ENCODE measurements around the gene NTSR2. TPM values are rescaled to one million over a fixed set of nuclear protein-coding genes. Genes with fewer than 3 reads are reported as not detected.

Gene NTSR2
- polyA plus RNA-seq, 6 donors from 2014 or later, result not detected

- Mint-ChIP-seq H3K36me3 (peaks cover 0 to 15% of the 10 kb centered on the region in 2 donors), H3K27me3 (peaks cover 37 to 69% (median 55%) of the 10 kb centered on the region in 3 donors), H3K4me3 (peak overlapping the region in 2 of 8 donors; percentile 55 to 72), H3K9me3 (peaks cover 0 to 2% (median under 1%) of the 10 kb centered on the region in 7 donors), H3K27ac (no peak overlapping the region), H3K4me1 (peaks cover 4 to 12% (median 8%) of the 10 kb centered on the region in 3 donors)
- no peak for DNase-seq
- ATAC-seq (ENCODE audit: low read depth in 2 of 2), result no peak
These were observed 11.1 kb upstream of the NTSR2 start for GRCh38 chr2:11680901-11681721.

- Mint-ChIP-seq H3K4me1 (peaks cover 4 to 12% (median 8%) of the 10 kb centered on the region in 3 donors), H3K36me3 (peaks cover 0 to 23% of the 10 kb centered on the region in 2 donors), H3K27me3 (peaks cover 34 to 68% (median 55%) of the 10 kb centered on the region in 3 donors), H3K9me3 (peaks cover 0 to 9% (median 4%) of the 10 kb centered on the region in 7 donors), H3K27ac (no peak overlapping the region), H3K4me3 (no peak overlapping the region)
- DNase-seq (no peak), ATAC-seq (ENCODE audit: low read depth in 2 of 2) (no peak)
These were observed 10.3 kb upstream of the NTSR2 start for GRCh38 chr2:11680182-11680900.

- H3K36me3 Mint-ChIP-seq, result peaks cover 0 to 20% of the 10 kb centered on the region in 2 donors
- peaks cover 4 to 8% (median 8%) of the 10 kb centered on the region in 3 donors for H3K4me1 Mint-ChIP-seq
- peaks cover 37 to 62% (median 55%) of the 10 kb centered on the region in 3 donors for H3K27me3 Mint-ChIP-seq
- peaks cover 0 to 9% (median 4%) of the 10 kb centered on the region in 7 donors for H3K9me3 Mint-ChIP-seq
- H3K27ac Mint-ChIP-seq, result peak overlapping the region in 1 of 6 donors; percentile 47
- no peak overlapping the region for H3K4me3 Mint-ChIP-seq
- DNase-seq (no peak), ATAC-seq (ENCODE audit: low read depth in 2 of 2) (no peak)
These were observed 9.6 kb upstream of the NTSR2 start for GRCh38 chr2:11679486-11680181.

- H3K4me1 Mint-ChIP-seq, result peaks cover 8 to 9% (median 8%) of the 10 kb centered on the region in 3 donors
- H3K4me3 Mint-ChIP-seq, result no peak overlapping the region
- peaks cover 0 to 9% (median 4%) of the 10 kb centered on the region in 7 donors for H3K9me3 Mint-ChIP-seq
- peaks cover 0 to 18% of the 10 kb centered on the region in 2 donors for H3K36me3 Mint-ChIP-seq
- peaks cover 37 to 60% (median 53%) of the 10 kb centered on the region in 3 donors for H3K27me3 Mint-ChIP-seq
- DNase-seq, result no peak
- no peak overlapping the region for H3K27ac Mint-ChIP-seq
- no peak for ATAC-seq (ENCODE audit: low read depth in 2 of 2)
These were observed 9.0 kb upstream of the NTSR2 start for GRCh38 chr2:11679016-11679415.

- no peak overlapping the region for H3K4me3 Mint-ChIP-seq
- no peak for ATAC-seq (ENCODE audit: low read depth in 2 of 2)
- H3K27ac Mint-ChIP-seq, result no peak overlapping the region
- H3K9me3 Mint-ChIP-seq, result peaks cover 0 to 9% (median 4%) of the 10 kb centered on the region in 7 donors
- peaks cover 0 to 18% of the 10 kb centered on the region in 2 donors for H3K36me3 Mint-ChIP-seq
- no peak for DNase-seq
- peaks cover 37 to 57% (median 51%) of the 10 kb centered on the region in 3 donors for H3K27me3 Mint-ChIP-seq
- peaks cover 8 to 12% (median 8%) of the 10 kb centered on the region in 3 donors for H3K4me1 Mint-ChIP-seq
These were observed 8.4 kb upstream of the NTSR2 start for GRCh38 chr2:11678306-11678960.

DNA sequence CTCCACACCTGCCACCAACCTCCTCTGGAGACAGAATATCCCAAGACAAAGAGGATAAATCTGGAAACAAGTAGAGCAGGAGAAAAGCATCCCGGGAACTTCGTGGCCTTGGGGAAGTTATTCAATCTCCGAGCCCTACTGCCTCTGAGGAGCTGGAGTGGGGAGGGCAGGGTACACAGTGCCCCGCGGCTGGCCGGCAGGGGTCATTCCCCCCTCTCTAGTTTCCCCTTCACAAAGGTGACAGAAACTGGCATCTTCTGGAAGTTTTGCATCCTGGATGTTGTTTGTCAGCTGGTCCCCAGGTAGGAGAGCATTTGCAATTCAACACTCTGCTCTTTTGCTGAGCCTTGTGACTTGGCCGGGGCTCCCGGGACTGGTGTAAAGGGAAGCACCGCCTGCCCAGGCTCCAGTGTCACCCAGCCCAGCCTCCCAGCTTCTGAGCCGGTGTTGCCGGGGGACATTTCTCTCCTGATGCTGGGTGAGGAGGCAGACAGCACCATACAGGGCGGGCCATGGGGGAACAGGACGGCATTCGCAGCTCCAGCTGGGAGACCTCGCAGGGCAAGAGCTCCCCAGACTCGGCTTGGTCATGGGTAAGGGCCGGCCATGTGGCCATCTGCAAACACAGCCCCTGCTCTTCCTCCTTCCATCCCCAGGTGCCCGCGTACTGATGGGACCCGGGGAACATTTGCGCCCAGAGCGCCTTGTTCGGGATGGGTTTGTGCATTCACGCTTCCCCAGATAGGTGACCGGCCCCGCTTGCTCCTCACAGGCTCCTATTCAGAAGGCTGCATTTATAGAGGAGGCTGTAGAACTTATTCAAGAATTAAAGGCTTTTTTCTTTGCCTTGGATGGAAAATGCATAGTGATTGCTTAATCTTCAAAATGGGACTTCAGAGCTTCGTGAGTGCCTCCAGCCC, 7.4 kb upstream of the NTSR2 start:
- DNase-seq (no peak), ATAC-seq (ENCODE audit: low read depth in 2 of 2) (no peak)
- peaks cover 0 to 18% of the 10 kb centered on the region in 2 donors for H3K36me3 Mint-ChIP-seq
- peaks cover 0 to 9% (median 4%) of the 10 kb centered on the region in 7 donors for H3K9me3 Mint-ChIP-seq
- H3K4me1 Mint-ChIP-seq, result peaks cover 13 to 20% (median 14%) of the 10 kb centered on the region in 3 donors
- peaks cover 35 to 48% (median 43%) of the 10 kb centered on the region in 3 donors for H3K27me3 Mint-ChIP-seq
- no peak overlapping the region for H3K4me3 Mint-ChIP-seq
- H3K27ac Mint-ChIP-seq, result no peak overlapping the region

DNA sequence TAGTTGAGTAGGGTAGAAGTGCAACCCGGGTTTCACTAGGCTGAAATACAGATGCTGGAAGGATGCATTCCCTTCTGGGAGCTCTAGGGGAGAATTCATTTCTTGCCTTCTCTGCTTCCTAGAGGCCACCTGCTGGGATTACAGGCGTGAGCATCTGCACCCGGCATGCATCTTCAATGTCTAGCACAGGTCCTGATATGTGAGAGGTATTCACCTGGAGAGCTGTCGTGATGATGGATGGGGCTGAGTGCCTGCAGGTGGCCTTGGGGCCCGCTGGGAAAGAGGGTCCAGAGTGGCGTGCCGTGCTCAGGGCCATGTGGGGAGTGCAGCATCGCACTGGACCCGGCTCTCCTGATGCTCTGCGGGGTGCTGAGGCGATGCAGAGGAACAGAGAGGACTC, 6.6 kb upstream of the NTSR2 start:
- DNase-seq (no peak), ATAC-seq (ENCODE audit: low read depth in 2 of 2) (no peak)
- Mint-ChIP-seq H3K36me3 (peaks cover 0 to 18% of the 10 kb centered on the region in 2 donors), H3K4me3 (no peak overlapping the region), H3K27me3 (peaks cover 35 to 41% (median 38%) of the 10 kb centered on the region in 3 donors), H3K9me3 (peaks cover 0 to 9% (median 4%) of the 10 kb centered on the region in 7 donors), H3K4me1 (peaks cover 9 to 20% (median 11%) of the 10 kb centered on the region in 3 donors), H3K27ac (no peak overlapping the region)

GRCh38 chr2:11675423-11676112, 5.6 kb upstream of the NTSR2 start:
- Mint-ChIP-seq H3K27me3 (peaks cover 31 to 43% (median 32%) of the 10 kb centered on the region in 3 donors), H3K4me1 (peaks cover 9 to 20% (median 11%) of the 10 kb centered on the region in 3 donors), H3K27ac (no peak overlapping the region), H3K36me3 (peaks cover 0 to 18% of the 10 kb centered on the region in 2 donors), H3K4me3 (peak overlapping the region in 1 of 8 donors; percentile 16), H3K9me3 (peaks cover 0 to 9% (median 4%) of the 10 kb centered on the region in 7 donors)
- ATAC-seq (ENCODE audit: low read depth in 2 of 2) (no peak), DNase-seq (no peak)

DNA sequence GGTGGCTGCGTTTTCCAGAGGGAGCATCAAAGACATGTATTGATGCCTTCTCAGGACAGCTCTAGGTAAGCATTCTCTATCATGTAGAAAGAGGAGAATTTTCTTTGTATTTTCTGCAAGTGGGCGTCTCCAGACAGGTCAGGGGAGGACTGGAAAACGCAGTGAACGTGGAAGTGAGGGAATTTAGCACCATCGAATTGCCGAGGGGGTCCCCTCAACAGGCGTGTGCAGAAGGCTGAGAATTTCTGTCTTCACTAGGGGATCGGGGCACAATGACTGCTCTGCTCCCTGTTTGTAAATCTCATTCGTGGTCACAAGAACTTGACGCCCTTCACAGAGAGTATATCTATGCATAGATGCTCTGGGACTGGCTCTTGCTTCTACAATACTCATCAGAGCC, 5.0 kb upstream of the NTSR2 start:
- Mint-ChIP-seq H3K27me3 (peaks cover 34 to 48% (median 37%) of the 10 kb centered on the region in 3 donors), H3K4me3 (no peak overlapping the region), H3K36me3 (peaks cover 0 to 18% of the 10 kb centered on the region in 2 donors), H3K9me3 (peaks cover 0 to 9% (median 4%) of the 10 kb centered on the region in 7 donors), H3K27ac (no peak overlapping the region), H3K4me1 (peaks cover 11 to 23% (median 12%) of the 10 kb centered on the region in 3 donors)
- no peak for DNase-seq
- no peak for ATAC-seq (ENCODE audit: low read depth in 2 of 2)

DNA sequence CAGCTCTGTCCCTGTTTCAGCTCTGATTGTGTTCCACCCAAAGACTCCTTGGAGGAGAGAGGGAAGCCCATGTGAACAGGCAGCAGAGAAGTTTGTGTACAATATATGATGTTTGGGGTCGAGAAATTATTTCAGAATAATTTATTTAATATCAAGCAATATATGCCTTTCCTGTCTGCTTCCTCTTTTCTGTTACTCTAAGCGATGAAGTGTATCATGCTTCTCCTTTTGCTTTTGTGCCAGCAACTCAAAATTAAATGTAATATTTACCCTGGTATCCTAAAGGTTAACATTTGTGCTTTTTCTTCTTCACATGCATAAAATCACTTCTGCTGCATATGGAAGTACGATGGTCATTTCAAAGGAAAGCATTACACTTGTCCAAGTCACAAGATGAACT, 2.4 kb upstream of the NTSR2 start:
- Mint-ChIP-seq H3K36me3 (peaks cover 0 to 26% of the 10 kb centered on the region in 2 donors), H3K27ac (no peak overlapping the region), H3K27me3 (peaks cover 43 to 50% (median 46%) of the 10 kb centered on the region in 3 donors), H3K4me1 (peaks cover 11 to 31% (median 12%) of the 10 kb centered on the region in 3 donors), H3K9me3 (peaks cover 0 to 9% (median 6%) of the 10 kb centered on the region in 7 donors), H3K4me3 (peak overlapping the region in 2 of 8 donors; percentile 6 to 42)
- peak; percentile 30 for DNase-seq
- ATAC-seq (ENCODE audit: low read depth in 2 of 2), result peak; percentile 77 to 82
